Stomach (tissue), 9 donors: ENCODE measurements around the gene LDB1. TPM values are rescaled to one million over a fixed set of nuclear protein-coding genes. Genes with fewer than 3 reads are reported as not detected.

ENCODE experiments used
- DNase-seq, 2 donors: peaks; one replicate each; pipeline versions ENCODE4 v3.0.0 to v3.0.0-alpha.2; 2013 to 2019
- H3K27ac ChIP-seq, 5 donors: fragments of 200-600 bp in 4 of 5; sonication (generic) in 4 of 5; one replicate each; pipeline ENCODE4 v1.5.1; 2013 to 2019; ENCODE audit warnings: mild to moderate bottlenecking in 1 of 5, moderate library complexity in 1 of 5
- H3K27me3 ChIP-seq, 3 donors: fragments of 200-600 bp; sonication (generic); one replicate each; pipeline ENCODE4 v1.5.1; 2017 to 2019; ENCODE audit warnings: mixed run types in 1 of 3
- H3K36me3 ChIP-seq, 4 donors: fragments of 200-600 bp; sonication (generic); 1 replicate in 3 of 4; 2 replicates in 1 of 4; pipeline ENCODE4 v1.5.1; 2016 to 2019
- H3K4me1 ChIP-seq, 4 donors: fragments of 200-600 bp; sonication (generic); one replicate each; pipeline ENCODE4 v1.5.1; 2016 to 2019
- H3K4me3 ChIP-seq, 4 donors: fragments of 200-600 bp; sonication (generic) in 3 of 4; one replicate each; pipeline ENCODE4 v1.5.1; 2016 to 2019; ENCODE audit warnings: mild to moderate bottlenecking in 1 of 4
- H3K9me3 ChIP-seq, 4 donors: fragments of 200-600 bp; sonication (generic); one replicate each; pipeline ENCODE4 v1.5.1; 2016 to 2019
- EP300 ChIP-seq: sonication (generic); formaldehyde crosslinking; IDR thresholded peaks from one replicate; pipeline ENCODE4 v1.6.1; 2017; ENCODE audit warnings: antibody characterized with exemption
- POLR2A ChIP-seq, 4 donors: fragments of 450-650 bp; IDR thresholded peaks; one replicate each; pipeline ENCODE4 v1.6.1; 2016; ENCODE audit warnings: antibody characterized with exemption in 4 of 4, control low read depth in 2 of 4, mild to moderate bottlenecking in 1 of 4, moderate library complexity in 1 of 4
- POLR2AphosphoS5 ChIP-seq, 3 donors: sonication (generic); formaldehyde crosslinking; IDR thresholded peaks; one replicate each; pipeline ENCODE4 v1.6.1; 2016; ENCODE audit warnings: antibody characterized with exemption in 3 of 3
- WGBS, 5 donors: extraction: QIAGEN DNeasy Blood & Tissue Kit in 3 of 5; methylation state at CpG; one replicate each; pipeline versions ENCODE4 v1.1.5 to v1.1.7; 2013 to 2018; 5-methylcytosine and 5-hydroxymethylcytosine counted together
- intact Hi-C: fragments of 100-400 bp; cut with DNase I; formaldehyde crosslinking; loops from one replicate; pipeline ENCODE4 v1.15.1; 2023; ENCODE audit warnings: low total_unique reads
- polyA plus RNA-seq, 3 donors: library from polyadenylated mRNA; stranded (reverse); fragments of 200-250 nt; gene quantifications; one replicate each; pipeline ENCODE4 v1.2.3, GENCODE V29; 2013
- total RNA-seq, 5 donors: library from RNA; depleted of rRNA; stranded (reverse); fragments of >200 nt; gene quantifications; one replicate each; pipeline versions ENCODE4 v1.1.0 to v1.2.3, GENCODE V29; 2014 to 2016
- TF ChIP-seq, protein P1 (sequence below), 7 experiments: fragments of 450-650 bp in 4 of 7; fragments of 200-600 bp in 3 of 7; sonication (generic) in 3 of 7; IDR thresholded peaks; one replicate each; pipeline ENCODE4 v1.5.1; 2016 to 2019; ENCODE audit warnings: antibody characterized with exemption in 7 of 7, control low read depth in 2 of 7, mild to moderate bottlenecking in 1 of 7
- donor health status: healthy with polysubstance abuse.
- donor health status: Bipolar disorder and iron deficiency.
- donor health status: healthy.

The LDB1 gene
- total and polyA plus RNA-seq, 8 donors = 20.4 to 43.7 (median 28.2) TPM

DNA sequence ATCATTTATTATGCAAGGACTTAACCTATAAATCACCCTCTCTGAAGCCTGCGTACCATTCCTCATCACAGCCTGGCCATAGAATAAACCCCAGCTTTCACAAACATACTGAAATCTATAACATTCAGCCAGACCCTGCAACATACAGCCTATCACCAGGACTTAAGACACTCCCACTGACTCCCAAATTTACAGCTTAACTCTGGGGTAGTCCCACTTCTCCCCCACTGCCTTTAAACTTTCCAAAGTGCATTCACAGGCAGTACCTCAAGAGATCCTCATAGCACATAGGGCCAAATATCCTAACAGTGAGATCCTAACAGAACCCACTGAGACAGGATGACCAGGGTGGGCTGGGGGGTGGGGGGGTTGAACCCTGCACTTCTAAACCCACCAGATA is 3.5 kb downstream of the LDB1 start:
- Histone ChIP-seq H3K4me1 (peaks cover 74 to 90% (median 81%) of the 10 kb centered on the region in 4 donors), H3K9me3 (no peaks in the 10 kb centered on the region), H3K27ac (peak overlapping the region; percentile 76 to 99 (median 95)), H3K4me3 (peak overlapping the region in 3 of 4 donors; percentile 59 to 67 (median 62)), H3K36me3 (peaks cover under 1 to 3% (median 2%) of the 10 kb centered on the region in 4 donors), H3K27me3 (no peaks in the 10 kb centered on the region)
- TF ChIP-seq POLR2A (IDR thresholded peaks at IDR 0.05) (no peak), EP300 (no peak), POLR2AphosphoS5 (IDR thresholded peaks at IDR 0.05) (no peak)
- TF ChIP-seq, protein P1, sequence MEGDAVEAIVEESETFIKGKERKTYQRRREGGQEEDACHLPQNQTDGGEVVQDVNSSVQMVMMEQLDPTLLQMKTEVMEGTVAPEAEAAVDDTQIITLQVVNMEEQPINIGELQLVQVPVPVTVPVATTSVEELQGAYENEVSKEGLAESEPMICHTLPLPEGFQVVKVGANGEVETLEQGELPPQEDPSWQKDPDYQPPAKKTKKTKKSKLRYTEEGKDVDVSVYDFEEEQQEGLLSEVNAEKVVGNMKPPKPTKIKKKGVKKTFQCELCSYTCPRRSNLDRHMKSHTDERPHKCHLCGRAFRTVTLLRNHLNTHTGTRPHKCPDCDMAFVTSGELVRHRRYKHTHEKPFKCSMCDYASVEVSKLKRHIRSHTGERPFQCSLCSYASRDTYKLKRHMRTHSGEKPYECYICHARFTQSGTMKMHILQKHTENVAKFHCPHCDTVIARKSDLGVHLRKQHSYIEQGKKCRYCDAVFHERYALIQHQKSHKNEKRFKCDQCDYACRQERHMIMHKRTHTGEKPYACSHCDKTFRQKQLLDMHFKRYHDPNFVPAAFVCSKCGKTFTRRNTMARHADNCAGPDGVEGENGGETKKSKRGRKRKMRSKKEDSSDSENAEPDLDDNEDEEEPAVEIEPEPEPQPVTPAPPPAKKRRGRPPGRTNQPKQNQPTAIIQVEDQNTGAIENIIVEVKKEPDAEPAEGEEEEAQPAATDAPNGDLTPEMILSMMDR (IDR thresholded peaks at IDR 0.05) = no peak
- no peak for DNase-seq
- intact Hi-C loops = no loop called here
- 72 to 86% (median 84%) methylated on average over 1 of the region's 1 CpG for WGBS, 5 donors

DNA sequence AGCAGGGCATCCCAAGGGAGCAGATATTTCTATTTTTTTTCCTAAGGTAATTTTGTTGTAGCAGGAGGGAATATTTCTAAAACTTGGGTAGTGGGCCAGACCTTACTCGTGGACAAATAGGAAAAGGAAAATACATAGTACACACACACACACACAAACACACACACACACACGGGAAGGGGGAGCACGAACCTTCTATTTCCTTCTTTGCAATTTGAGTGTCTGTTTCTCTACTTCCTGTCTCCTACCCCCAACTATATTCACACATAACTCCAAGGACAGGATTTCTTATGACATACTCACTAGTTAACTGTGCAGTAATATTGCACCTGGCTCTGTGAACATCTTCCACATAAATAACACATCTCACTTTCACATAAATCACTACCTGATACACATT is 4.4 kb downstream of the LDB1 start:
- Histone ChIP-seq H3K9me3 (no peaks in the 10 kb centered on the region), H3K27ac (peak overlapping the region; percentile 75 to 99 (median 93)), H3K36me3 (peaks cover 9 to 12% (median 10%) of the 10 kb centered on the region in 4 donors), H3K27me3 (no peaks in the 10 kb centered on the region), H3K4me3 (peak overlapping the region in 2 of 4 donors; percentile 62 to 83), H3K4me1 (peaks cover 67 to 82% (median 73%) of the 10 kb centered on the region in 4 donors)
- peak in 1 of 4 donors; percentile 5 for TF ChIP-seq POLR2A (IDR thresholded peaks at IDR 0.05)
- TF ChIP-seq, protein P1 (IDR thresholded peaks at IDR 0.05) = no peak
- DNase-seq = peak in 1 of 2 donors; percentile 35
- intact Hi-C loops = no loop called here
- 0 to 4% (median 3%) methylated on average over 3 of the region's 3 CpGs for WGBS, 5 donors

DNA sequence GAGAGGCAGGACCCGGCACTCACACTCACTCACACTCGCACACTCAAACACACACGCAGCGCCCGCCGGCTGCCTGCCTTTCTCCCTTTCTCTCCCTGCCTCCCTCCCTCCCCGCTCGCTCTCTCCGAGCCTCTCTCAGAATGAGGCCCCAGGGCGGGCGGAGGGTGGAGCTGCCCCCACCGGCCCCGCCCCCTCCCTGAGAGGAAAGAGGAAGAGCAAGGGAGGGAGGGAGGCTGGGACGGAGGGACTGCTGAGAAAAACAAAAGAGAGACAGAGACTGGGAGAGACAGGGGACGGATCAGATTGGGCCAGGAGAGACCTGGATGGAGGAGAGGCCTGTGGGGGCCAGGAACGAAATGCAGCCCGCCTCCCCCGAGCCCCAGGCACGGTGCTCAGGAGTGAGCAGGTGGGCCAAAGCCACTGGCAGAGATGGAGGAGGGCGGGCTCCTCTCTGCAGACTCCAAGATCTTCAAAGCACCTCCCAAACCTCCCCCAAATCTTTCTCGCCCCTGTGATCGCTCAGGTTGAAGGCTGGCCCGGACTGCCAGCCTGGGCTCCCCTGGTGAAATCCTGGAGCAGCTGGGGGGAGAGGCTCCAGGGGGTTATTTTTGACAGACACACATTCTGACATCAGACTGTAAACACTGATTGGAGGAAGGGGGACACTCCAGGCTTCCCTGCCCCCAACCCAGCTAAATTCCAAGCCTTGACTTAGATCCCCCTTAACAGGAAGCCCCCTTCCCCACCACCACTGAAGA is 5.1 kb downstream of the LDB1 start:
- intact Hi-C loops = no loop called here
- Histone ChIP-seq H3K4me3 (peak overlapping the region; percentile 62 to 83 (median 76)), H3K27me3 (no peaks in the 10 kb centered on the region), H3K9me3 (no peaks in the 10 kb centered on the region), H3K27ac (peak overlapping the region; percentile 75 to 99 (median 93)), H3K36me3 (peaks cover 17 to 19% (median 18%) of the 10 kb centered on the region in 4 donors), H3K4me1 (peaks cover 67 to 80% (median 70%) of the 10 kb centered on the region in 4 donors)
- 1 to 2% (median 1%) methylated on average over 18 to 23 of the region's 23 CpGs for WGBS, 5 donors
- TF ChIP-seq, protein P1 (IDR thresholded peaks at IDR 0.05) = no peak
- TF ChIP-seq POLR2A (IDR thresholded peaks at IDR 0.05) = no peak
- TF ChIP-seq POLR2AphosphoS5 (IDR thresholded peaks at IDR 0.05) = peak; percentile 33 to 87 (median 85)
- TF ChIP-seq EP300 = no peak
- DNase-seq = peak; percentile 92 to 96

DNA sequence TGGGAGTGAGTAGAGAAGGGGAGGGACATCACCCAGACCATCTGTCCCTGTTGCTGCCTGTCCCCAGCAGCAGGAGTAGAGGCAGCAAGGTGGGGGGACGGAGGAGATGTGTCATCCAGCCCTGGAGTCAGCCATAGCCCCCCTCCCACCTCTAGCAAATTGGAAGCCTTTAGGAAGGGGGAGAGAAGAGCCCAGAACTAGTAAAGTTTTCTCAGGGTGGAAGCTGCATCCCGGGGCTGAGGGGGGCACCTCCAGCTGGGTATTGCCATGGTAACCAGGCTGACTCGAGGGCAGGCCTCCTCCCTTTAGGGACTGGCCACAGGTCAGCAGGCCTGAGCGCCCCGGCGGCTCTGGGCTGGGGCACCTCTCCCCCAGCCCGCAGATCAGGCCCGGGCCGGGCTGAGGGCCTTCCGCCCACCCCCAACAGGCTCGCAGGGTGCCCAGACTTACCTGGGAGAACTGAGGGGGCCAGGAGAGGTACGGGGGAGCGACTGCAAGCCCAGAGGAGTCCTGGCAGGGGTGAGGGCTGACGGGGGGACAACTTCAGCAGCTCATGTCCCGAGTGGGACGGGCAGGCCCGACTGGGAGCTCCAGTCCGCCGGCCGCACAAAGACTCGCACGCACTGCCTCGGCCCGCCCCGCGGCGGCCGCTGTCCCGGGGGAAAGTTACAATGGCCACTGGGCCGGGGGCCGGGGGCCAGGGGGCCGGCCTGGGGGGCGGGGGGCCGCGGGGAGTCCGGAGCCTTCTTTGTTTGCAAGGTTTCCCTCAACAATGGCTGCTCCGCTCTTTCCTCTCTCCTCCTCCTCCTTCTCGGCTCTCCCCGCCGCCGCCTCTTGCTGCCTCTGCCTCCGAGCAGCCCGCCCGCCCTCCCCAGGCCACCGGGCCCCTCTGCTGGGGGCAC is 6.0 kb downstream of the LDB1 start:
- TF ChIP-seq POLR2AphosphoS5 (IDR thresholded peaks at IDR 0.05) (no peak), POLR2A (IDR thresholded peaks at IDR 0.05) (no peak), EP300 (no peak)
- TF ChIP-seq, protein P1 (IDR thresholded peaks at IDR 0.05) = no peak
- WGBS, 5 donors = 1 to 3% (median 2%) methylated on average over 14 to 45 of the region's 45 CpGs
- Histone ChIP-seq H3K4me1 (peaks cover 63 to 73% (median 68%) of the 10 kb centered on the region in 4 donors), H3K9me3 (no peaks in the 10 kb centered on the region), H3K27me3 (no peaks in the 10 kb centered on the region), H3K4me3 (peak overlapping the region; percentile 62 to 83 (median 76)), H3K27ac (peak overlapping the region; percentile 28 to 99 (median 93)), H3K36me3 (peaks cover 25 to 27% (median 26%) of the 10 kb centered on the region in 4 donors)
- peak; percentile 33 to 63 for DNase-seq
- intact Hi-C loops = no loop called here
